Natural killer cell (primary cell): ENCODE results near the gene A1BG. TPM values are rescaled to one million over a fixed set of nuclear protein-coding genes. Genes with fewer than 3 reads are reported as not detected.

Experiments
- ATAC-seq, 3 donors: fragments of 150-1000 bp in 2 of 3; fragments of 200-7000 bp in 1 of 3; cut with Tn5 transposase; 1 replicate in 1 of 3; 2 replicates in 2 of 3; pipeline ENCODE4 v1.10.0; 2021; ENCODE audit warnings: mild to moderate bottlenecking in 2 of 3, moderate library complexity in 2 of 3
- DNase-seq, 2 donors: peaks; one replicate each; pipeline versions ENCODE4 v3.0.0 to v3.0.0-alpha.2; 2013 to 2021; ENCODE audit warnings: mixed read lengths in 1 of 2
- H3K27ac ChIP-seq: one replicate; pipeline ENCODE4 v1.5.1; 2013; ENCODE audit warnings: mild to moderate bottlenecking, low read length
- H3K27me3 ChIP-seq: one replicate; pipeline ENCODE4 v1.6.1; 2013; ENCODE audit warnings: low read length; ENCODE audit not compliant: control insufficient read depth, insufficient read depth
- H3K36me3 ChIP-seq: one replicate; pipeline ENCODE4 v1.6.1; 2013; ENCODE audit warnings: low read length; ENCODE audit not compliant: control insufficient read depth, insufficient read depth
- H3K4me1 ChIP-seq: one replicate; pipeline ENCODE4 v1.6.1; 2013; ENCODE audit warnings: low read length; ENCODE audit not compliant: control insufficient read depth, insufficient read depth
- H3K4me3 ChIP-seq: one replicate; pipeline ENCODE4 v1.5.1; 2013; ENCODE audit warnings: low read length
- H3K9me3 ChIP-seq: one replicate; pipeline ENCODE4 v1.6.1; 2013; ENCODE audit warnings: low read length; ENCODE audit not compliant: control insufficient read depth, insufficient read depth
- H3K27ac Mint-ChIP-seq, 2 donors: one replicate each; pipeline ENCODE4 v1.8.0; 2022; ENCODE audit warnings: mild to moderate bottlenecking in 2 of 2, mixed read lengths in 2 of 2, moderate library complexity in 1 of 2
- H3K27me3 Mint-ChIP-seq, 2 donors: one replicate each; pipeline ENCODE4 v1.8.0; 2022; ENCODE audit warnings: low read depth in 2 of 2, mixed read lengths in 2 of 2
- H3K36me3 Mint-ChIP-seq: one replicate; pipeline ENCODE4 v1.8.0; 2022; ENCODE audit warnings: mixed read lengths
- H3K4me1 Mint-ChIP-seq, 2 donors: one replicate each; pipeline ENCODE4 v1.8.0; 2022; ENCODE audit warnings: mixed read lengths in 2 of 2
- H3K4me3 Mint-ChIP-seq: one replicate; pipeline ENCODE4 v1.8.0; 2022; ENCODE audit warnings: mild to moderate bottlenecking, moderate library complexity, mixed read lengths
- H3K9me3 Mint-ChIP-seq, 2 donors: one replicate each; pipeline ENCODE4 v1.8.0; 2022; ENCODE audit warnings: mixed read lengths in 2 of 2
- CTCF ChIP-seq: fragments of 200-600 bp; IDR thresholded peaks from one replicate; pipeline ENCODE4 v1.8.0; 2022; ENCODE audit warnings: antibody characterized with exemption
- WGBS: methylation state at CpG from one replicate; pipeline ENCODE4 v1.1.7; 2013; ENCODE audit warnings: missing lambda C conversion rate; ENCODE audit not compliant: insufficient coverage; 5-methylcytosine and 5-hydroxymethylcytosine counted together
- intact Hi-C: fragments of 100-400 bp; cut with micrococcal nuclease; formaldehyde crosslinking; loops from one replicate; pipeline ENCODE4 v1.14.2; 2022
- total RNA-seq, 4 donors: library from RNA; stranded (reverse); fragments of 120-200 nt in 1 of 4; gene quantifications; one replicate each; pipeline versions ENCODE4 v1.2.3 to v1.2.4, GENCODE V29; 2013 to 2022

The A1BG gene
- total RNA-seq, 3 donors from 2014 or later (not counting 1 experiment from before 2014, with no cell fraction given), result 2.0 to 10.6 (median 3.5) TPM

GRCh38 chr19:58367698-58368454 is 14.6 kb upstream of the A1BG start:
- no peak overlapping the region for H3K4me3 ChIP-seq
- no peak overlapping the region for H3K27ac ChIP-seq
- no peaks in the 10 kb centered on the region for H3K9me3 Mint-ChIP-seq
- H3K9me3 ChIP-seq, result no peaks in the 10 kb centered on the region
- no peaks in the 10 kb centered on the region for H3K27me3 Mint-ChIP-seq
- TF ChIP-seq CTCF, result no peak
- DNase-seq (no peak), ATAC-seq (no peak)
- WGBS, result 96% methylated on average over 106 of the region's 106 CpGs
- peaks cover 1 to 2% of the 10 kb centered on the region in 2 donors for H3K4me1 Mint-ChIP-seq
- H3K27ac Mint-ChIP-seq, result no peak overlapping the region
- no peak overlapping the region for H3K4me3 Mint-ChIP-seq
- intact Hi-C loops, result no loop called here
- no peaks in the 10 kb centered on the region for H3K36me3 Mint-ChIP-seq
- no peaks in the 10 kb centered on the region for H3K36me3 ChIP-seq
- H3K27me3 ChIP-seq, result no peaks in the 10 kb centered on the region
- peaks cover 5% of the 10 kb centered on the region for H3K4me1 ChIP-seq

- Mint-ChIP-seq H3K27ac (no peak overlapping the region), H3K27me3 (no peaks in the 10 kb centered on the region), H3K36me3 (no peaks in the 10 kb centered on the region), H3K4me1 (peaks cover 11% of the 10 kb centered on the region in 2 donors), H3K4me3 (no peak overlapping the region), H3K9me3 (no peaks in the 10 kb centered on the region)
- H3K4me1 ChIP-seq, result peaks cover 10% of the 10 kb centered on the region
- DNase-seq, result no peak
- H3K9me3 ChIP-seq, result no peaks in the 10 kb centered on the region
- no peaks in the 10 kb centered on the region for H3K27me3 ChIP-seq
- no peaks in the 10 kb centered on the region for H3K36me3 ChIP-seq
- no peak overlapping the region for H3K4me3 ChIP-seq
- intact Hi-C loops, result no loop called here
- no peak for ATAC-seq
- 94% methylated on average over 32 of the region's 32 CpGs for WGBS
- no peak for TF ChIP-seq CTCF
- H3K27ac ChIP-seq, result no peak overlapping the region
Observed at GRCh38 chr19:58366585-58367430, 13.5 kb upstream of the A1BG start.

GRCh38 chr19:58364146-58364545 is 10.9 kb upstream of the A1BG start:
- ATAC-seq (no peak), DNase-seq (no peak)
- Mint-ChIP-seq H3K36me3 (no peaks in the 10 kb centered on the region), H3K9me3 (no peaks in the 10 kb centered on the region), H3K4me1 (peaks cover 13% of the 10 kb centered on the region in 2 donors), H3K27ac (no peak overlapping the region), H3K4me3 (peak overlapping the region; percentile 35), H3K27me3 (no peaks in the 10 kb centered on the region)
- Histone ChIP-seq H3K4me1 (peaks cover 14% of the 10 kb centered on the region), H3K36me3 (no peaks in the 10 kb centered on the region), H3K27me3 (no peaks in the 10 kb centered on the region), H3K4me3 (no peak overlapping the region), H3K9me3 (no peaks in the 10 kb centered on the region), H3K27ac (no peak overlapping the region)
- no peak for TF ChIP-seq CTCF
- WGBS, result 24% methylated on average over 5 of the region's 5 CpGs
- intact Hi-C loops, result no loop called here
